WTC11 (cell line): Measurements from ENCODE around the gene SLC24A3.

Experiments
- KAT7 ChIP-seq: sonication (generic); formaldehyde crosslinking; IDR thresholded peaks from 2 replicates; pipeline ENCODE4 v1.8.1; 2023; ENCODE audit warnings: missing genetic modification reagents, mild to moderate bottlenecking, borderline replicate concordance
- SP1 ChIP-seq: sonication (generic); formaldehyde crosslinking; conservative IDR thresholded peaks from 2 replicates; pipeline ENCODE4 v1.8.1; 2022; ENCODE audit warnings: missing genetic modification reagents
- TCF7 ChIP-seq: sonication (generic); formaldehyde crosslinking; IDR thresholded peaks from 2 replicates; pipeline ENCODE4 v1.8.0; 2022; ENCODE audit warnings: mild to moderate bottlenecking, low read depth, missing genetic modification reagents, moderate library complexity
- ZNF219 ChIP-seq: sonication (generic); formaldehyde crosslinking; IDR thresholded peaks from 2 replicates; pipeline ENCODE4 v1.8.0; 2023; ENCODE audit warnings: missing genetic modification reagents, mild to moderate bottlenecking, borderline replicate concordance
- TF ChIP-seq, protein P1 (sequence below): fragments of 200-600 bp; IDR thresholded peaks from 2 replicates; pipeline ENCODE4 v1.8.0; 2022; ENCODE audit warnings: antibody characterized with exemption
- TF ChIP-seq, protein P2 (sequence below): sonication (generic); formaldehyde crosslinking; conservative IDR thresholded peaks from 2 replicates; pipeline ENCODE4 v1.8.1; 2022; ENCODE audit warnings: mild to moderate bottlenecking, missing genetic modification reagents

DNA sequence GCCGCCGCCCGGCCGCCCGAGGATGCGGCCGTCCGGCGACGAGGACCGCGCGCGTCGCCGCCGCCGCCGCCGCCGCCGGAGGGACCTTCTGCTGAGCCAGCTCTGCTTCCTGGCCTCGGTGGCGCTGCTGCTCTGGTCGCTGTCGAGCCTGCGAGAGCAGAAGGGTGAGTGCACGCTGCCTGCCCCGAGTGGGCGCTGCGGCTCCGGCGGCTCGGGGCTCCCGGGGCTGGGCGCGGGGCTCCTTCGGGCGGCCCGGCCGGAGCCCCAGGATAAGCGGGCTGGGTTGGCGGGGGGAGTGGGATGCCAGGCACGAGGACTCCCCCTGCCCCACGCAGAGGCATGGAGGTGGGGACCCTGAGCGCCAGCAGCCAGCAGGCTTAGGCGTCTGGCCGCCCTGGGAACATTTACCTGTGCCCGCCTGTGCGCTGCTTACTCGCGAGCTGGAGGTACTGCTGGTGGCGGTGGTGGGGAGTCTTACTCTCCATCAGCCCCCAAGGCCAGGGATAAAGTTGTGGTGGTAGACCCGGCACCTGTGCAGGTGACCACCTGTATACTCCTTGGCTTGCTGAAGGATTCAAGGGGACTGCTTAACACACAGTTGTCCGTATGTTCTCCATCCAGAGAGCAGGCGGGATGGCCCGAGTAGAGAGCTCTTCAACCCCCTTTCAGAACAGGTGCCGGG, 520 bp downstream of the SLC24A3 start:
- TF ChIP-seq, protein P1, sequence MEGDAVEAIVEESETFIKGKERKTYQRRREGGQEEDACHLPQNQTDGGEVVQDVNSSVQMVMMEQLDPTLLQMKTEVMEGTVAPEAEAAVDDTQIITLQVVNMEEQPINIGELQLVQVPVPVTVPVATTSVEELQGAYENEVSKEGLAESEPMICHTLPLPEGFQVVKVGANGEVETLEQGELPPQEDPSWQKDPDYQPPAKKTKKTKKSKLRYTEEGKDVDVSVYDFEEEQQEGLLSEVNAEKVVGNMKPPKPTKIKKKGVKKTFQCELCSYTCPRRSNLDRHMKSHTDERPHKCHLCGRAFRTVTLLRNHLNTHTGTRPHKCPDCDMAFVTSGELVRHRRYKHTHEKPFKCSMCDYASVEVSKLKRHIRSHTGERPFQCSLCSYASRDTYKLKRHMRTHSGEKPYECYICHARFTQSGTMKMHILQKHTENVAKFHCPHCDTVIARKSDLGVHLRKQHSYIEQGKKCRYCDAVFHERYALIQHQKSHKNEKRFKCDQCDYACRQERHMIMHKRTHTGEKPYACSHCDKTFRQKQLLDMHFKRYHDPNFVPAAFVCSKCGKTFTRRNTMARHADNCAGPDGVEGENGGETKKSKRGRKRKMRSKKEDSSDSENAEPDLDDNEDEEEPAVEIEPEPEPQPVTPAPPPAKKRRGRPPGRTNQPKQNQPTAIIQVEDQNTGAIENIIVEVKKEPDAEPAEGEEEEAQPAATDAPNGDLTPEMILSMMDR = no peak
- TF ChIP-seq, protein P2, sequence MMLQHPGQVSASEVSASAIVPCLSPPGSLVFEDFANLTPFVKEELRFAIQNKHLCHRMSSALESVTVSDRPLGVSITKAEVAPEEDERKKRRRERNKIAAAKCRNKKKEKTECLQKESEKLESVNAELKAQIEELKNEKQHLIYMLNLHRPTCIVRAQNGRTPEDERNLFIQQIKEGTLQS = no peak
- no peak for TF ChIP-seq TCF7 (CRISPR knock-in tag)
- no peak for TF ChIP-seq ZNF219 (CRISPR knock-in tag)
- TF ChIP-seq KAT7 (CRISPR knock-in tag) = 0 out of 2 replicates have a peak, but pooled peaks have one; percentile 78
- TF ChIP-seq SP1 (CRISPR knock-in tag) = no peak
